GM12891 (cell line): ENCODE measurements around the gene CFD.

Source experiments
- POLR2A ChIP-seq: IDR thresholded peaks from 2 replicates; pipeline ENCODE4 v1.6.1; 2011; ENCODE audit warnings: low read depth, low read length, control low read depth
- TAF1 ChIP-seq: IDR thresholded peaks from 2 replicates; pipeline ENCODE4 v1.6.1; 2011; ENCODE audit warnings: low read depth, low read length, control low read depth

- TF ChIP-seq POLR2A: no peak
- no peak for TF ChIP-seq TAF1
These were observed 20.4 kb downstream of the CFD start for GRCh38 chr19:879711-880438.
